CD4-positive, alpha-beta T cell treated with Interleukin-10 for 1 hour (primary cell): ENCODE measurements around the gene AMT.

Experiments
- DNase-seq: peaks from one replicate; pipeline ENCODE4 v3.0.0-alpha.2; 2020

AMT gene, protein sequence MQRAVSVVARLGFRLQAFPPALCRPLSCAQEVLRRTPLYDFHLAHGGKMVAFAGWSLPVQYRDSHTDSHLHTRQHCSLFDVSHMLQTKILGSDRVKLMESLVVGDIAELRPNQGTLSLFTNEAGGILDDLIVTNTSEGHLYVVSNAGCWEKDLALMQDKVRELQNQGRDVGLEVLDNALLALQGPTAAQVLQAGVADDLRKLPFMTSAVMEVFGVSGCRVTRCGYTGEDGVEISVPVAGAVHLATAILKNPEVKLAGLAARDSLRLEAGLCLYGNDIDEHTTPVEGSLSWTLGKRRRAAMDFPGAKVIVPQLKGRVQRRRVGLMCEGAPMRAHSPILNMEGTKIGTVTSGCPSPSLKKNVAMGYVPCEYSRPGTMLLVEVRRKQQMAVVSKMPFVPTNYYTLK

DNA sequence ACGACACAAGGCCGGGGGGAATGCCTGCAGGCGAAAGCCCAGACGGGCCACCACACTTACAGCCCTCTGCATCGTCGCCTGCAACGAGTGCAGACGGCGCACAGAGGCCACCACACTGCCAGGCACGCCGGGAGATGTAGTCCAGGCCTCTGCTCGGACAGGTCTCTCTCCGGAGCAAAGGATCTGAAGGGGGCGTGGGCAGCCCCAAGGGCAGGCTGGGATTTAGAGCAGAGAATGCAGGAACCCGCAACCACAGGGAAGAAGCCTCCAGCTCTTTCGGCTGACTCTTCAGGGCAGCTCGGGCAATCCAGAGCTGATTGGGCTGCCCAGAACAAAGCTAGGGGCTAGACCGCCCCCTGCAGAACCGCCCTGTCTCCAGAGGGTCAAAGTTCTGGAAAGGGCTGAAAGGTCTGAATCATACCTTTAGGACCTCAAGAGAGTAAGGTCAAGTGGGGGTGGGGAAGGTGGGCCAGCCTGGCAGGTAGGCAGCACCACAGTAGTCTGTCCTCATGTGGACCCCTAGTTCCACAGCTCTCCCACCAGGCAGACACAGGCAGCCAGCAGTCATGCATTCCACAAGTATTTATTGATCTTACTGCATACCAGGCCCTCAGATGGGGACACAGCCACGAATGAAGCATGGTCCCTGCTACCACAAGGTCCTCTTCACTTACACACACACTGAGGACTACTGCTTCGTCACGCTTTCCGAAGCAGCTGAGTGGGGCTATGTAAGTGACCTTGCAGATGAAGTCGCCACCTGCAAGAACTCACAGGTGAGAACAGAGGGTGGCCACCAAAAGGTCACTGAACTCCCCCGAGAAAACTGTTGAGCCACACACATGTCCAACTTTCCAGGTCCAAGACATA is at the start of gene AMT:
Gene AMT, minus strand, starts transcription at position 95 of the 870 bp plus-strand sequence. Its CDS starts 23 bp downstream, at position 72.
- DNase-seq, result no peak

DNA sequence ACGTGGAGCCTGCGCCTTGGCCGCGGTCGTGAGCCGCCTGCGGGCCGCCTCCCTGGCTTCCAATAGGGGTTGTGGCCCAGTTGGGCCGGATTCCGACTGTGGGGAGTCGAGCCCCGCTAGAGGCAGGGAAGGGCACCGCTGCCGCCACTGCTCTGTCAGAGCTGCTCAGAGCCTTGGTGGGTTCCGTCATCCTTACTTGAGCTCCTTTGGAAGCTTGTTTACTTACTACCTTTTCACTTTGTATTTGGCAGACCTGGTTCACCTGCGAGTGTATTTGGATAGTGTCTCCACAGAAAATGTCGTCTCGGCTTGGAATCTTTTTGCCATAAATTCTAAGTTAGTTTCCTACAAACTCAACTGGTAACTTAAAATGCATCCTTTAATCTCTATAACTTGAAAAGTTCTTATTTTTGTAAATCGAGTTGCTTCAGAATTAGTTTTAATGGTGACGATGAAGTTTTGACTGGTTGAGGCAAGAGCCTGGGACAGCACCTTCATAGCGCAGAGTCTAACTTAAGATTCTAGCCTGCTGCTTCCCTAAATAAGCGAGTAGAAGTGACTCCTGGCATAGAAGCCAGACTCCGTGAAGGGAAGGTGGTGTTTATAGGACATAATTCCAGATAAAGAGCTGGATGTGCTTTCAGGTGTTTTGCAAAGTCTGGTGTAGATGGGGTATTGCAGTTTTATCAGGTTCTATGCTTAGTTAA is 48.6 kb upstream of the AMT start:
- no peak for DNase-seq

DNA sequence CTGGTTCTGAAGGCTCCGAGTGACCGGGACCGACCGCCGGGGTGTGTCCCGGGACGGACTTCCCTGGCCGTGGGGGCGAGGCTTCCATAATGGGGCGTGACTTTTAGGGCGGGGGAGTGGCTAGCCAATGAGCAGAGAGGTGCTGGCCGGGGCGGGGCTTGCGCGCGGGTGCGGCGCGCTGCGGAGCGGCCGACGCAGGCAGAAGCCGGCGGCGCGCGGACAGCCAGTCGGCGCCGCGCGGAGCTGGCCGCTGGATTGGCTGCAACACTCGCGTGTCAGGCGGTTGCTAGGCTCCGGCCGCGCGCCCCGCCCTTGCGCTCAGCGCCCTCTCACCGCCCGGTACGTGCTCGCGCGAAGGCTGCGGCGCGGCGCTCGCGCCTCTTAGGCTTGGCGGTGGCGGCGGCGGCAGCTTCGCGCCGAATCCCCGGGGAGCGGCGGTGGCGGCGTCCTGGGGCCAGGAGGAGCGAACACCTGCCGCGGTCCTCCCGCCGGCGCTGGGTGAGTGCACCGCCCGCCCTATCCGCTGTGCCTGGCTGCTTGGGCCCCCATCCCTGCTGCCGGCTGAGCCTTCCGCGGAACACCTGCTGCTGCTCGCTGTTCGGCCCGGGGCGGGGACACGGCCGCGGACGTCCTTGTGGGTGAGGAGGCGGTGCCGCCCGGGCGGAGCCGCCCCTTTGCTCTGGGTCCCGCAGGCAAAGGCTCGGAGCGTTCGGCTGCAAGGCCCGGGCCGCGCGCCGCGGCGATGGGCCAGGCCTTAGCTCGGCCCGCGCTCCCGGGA is 47.9 kb upstream of the AMT start, which contains the start of gene DAG1:
Gene DAG1, plus strand, starts transcription at position 332 of the 778 bp plus-strand sequence. CDS start 40,268 bp downstream, outside the sequence.
- DNase-seq, result peak; percentile 95

DNA sequence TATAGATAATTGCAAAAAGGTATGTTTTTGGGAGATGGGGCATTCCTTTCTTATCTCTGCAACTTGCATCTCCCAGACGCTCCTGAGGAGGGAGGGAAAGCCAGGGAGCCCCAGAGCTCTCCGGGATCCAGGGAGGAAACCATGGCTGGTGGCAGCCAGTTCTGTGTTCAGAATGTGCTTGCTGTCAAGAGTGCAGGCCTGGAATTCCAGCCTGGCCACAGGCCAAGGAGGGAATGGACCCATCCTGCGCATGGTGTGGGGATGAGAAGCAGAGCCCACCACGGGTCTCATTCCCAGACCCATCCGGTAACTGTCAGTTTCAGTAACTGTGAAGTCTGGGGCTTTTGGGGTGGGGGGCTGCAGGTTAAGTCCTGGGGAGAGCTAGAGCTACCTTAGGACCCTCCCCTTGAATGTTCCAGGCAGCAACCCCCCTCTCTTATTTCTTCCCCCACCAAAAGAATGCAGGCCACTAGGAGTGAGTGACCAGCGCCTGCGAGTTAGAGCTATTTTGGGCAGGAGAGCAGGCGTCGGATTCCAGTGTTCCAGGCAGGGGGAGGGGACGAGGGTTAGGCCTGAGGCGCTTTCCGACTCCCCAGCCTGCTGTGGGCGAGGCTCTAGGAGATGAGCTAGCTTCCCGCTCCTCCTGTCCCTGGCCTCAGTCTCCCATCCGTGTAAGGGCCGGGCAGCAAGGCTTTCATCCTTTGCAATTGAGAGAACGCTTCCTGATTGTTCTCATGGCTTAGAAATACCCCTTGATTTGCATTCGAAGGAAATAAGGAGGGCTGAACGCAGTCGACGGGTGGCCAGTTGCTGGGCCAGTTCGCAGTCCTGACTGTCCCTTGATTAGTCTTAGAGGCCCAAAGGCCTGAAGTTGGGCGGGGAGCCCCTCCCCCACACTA is 47.0 kb upstream of the AMT start:
- no peak for DNase-seq

DNA sequence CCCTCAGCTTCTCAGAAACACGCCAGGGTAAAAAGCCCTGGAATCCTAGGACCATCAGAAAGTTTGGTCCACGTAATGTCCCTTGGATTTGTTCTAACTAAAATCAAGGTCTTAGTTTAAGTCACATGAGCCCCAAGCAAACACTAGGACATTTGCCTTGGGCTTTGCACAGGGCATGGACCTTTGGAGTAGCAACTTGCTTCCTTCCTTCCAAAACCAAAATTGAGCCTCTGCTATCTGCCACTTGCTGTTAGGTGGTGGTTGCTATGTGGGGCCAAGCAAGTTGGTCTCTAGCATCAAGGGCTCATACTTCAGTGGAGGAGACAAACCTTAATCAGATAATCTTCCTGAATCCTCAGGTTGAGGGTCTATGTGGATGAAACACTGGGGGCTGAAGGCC is 43.8 kb upstream of the AMT start:
- DNase-seq, result no peak

DNA sequence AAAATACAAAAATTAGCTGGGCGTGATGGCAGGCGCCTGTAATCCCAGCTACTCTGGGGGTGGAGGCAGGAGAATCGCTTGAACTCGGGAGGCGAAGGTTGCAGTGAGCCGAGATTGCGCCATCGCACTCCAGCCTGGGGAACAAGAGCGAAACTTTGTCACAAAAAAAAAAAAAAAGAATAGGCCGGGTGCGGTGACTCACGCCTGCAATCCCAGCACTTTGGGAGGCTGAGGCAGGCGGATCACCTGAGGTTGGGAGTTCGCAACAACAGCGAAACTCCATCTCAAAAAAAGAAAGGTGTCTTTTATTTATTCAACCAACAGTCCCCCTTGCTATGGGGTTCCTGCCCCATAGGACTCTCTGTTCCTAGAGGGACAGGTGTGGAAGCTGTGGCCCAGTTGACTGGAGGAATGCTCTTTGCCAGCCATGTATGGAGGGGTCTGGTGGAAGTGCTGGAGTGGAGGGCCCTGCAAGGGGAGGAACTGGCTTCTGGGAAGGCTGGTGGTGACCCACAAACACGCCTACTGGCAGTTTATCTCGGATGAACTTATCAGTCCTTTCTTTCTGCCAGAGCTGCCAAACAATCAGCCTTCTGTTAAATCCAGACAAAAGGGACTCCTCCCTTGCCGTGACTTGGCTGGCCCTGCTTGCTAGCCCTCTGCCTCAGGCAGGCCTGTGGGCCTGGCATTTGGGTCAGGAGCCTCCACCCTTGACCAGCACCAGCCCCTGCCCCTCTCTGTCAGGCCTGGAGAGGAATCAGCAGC is 43.2 kb upstream of the AMT start:
- no peak for DNase-seq

DNA sequence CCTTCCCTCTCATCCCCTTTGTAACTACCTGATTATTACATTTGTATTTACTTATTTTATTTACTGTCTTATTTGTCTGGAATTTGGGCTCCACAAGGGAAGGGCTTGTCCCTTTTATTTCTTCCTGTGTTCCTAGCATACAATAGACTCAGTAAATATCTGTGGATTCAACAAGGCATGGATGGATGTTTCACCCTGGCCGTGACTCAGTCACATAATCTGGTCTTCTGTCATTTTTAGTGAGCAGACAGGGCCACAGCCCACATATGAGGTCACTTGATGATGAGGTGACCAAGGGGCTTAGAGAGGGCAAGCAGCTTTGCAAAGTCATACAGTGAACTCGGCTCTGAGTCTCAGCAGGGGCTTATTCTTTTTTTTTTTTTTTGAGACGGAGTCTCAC is 39.9 kb upstream of the AMT start:
- DNase-seq, result no peak

DNA sequence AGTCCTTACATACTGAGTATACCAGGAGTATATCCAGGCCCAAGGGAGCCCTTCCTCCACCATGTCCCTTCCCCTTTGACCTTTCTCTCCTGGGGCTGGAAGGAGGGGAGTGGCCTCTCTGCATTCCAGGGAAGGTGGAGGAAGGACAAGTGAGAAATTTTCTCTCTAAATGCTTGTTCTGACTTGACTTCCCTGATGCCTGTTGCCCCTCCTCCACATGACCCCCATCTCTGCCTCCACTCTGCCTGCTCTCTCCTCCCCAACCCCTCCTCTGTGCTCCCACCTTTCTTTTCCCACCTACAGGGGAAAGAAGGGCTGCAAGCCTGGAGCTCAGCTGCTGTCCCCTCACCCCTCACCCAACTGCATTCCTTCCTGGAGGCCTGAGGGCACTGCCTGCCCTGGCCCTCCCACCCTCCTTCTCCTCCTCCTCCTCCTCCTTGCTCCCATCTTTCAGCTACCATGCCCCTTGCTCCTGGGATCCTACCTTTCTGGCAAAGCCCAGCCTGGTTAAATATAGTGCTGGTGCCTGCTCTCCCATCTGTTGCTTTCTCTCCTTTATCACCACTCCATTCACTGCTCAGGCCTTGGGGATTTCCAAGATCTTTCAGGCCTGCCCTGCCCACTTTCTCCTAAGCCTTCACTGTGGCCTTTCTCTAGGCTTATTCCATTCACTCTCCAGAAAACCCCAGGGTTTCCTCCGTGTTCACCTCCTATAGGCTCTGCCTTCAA is 39.3 kb upstream of the AMT start:
- DNase-seq, result no peak

DNA sequence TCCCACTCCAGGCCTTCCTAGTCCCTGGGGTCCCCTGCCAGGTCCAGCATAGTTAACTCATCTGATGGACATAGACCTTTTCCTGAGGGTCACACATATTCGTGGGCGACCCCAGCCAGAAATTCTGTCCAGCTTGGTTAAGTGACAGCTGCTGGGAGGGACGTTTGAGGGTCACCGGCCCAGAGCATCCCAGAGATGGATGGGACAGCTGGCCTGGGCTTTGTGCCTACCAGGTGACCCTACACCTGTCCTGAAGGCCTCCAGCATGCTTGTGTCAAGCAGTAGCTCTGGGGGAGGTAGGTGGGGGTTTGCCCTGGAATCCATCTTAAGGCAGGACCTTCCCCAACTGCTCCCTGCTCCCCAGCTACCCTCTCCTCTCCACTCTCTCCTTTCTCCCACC is 38.7 kb upstream of the AMT start:
- no peak for DNase-seq

DNA sequence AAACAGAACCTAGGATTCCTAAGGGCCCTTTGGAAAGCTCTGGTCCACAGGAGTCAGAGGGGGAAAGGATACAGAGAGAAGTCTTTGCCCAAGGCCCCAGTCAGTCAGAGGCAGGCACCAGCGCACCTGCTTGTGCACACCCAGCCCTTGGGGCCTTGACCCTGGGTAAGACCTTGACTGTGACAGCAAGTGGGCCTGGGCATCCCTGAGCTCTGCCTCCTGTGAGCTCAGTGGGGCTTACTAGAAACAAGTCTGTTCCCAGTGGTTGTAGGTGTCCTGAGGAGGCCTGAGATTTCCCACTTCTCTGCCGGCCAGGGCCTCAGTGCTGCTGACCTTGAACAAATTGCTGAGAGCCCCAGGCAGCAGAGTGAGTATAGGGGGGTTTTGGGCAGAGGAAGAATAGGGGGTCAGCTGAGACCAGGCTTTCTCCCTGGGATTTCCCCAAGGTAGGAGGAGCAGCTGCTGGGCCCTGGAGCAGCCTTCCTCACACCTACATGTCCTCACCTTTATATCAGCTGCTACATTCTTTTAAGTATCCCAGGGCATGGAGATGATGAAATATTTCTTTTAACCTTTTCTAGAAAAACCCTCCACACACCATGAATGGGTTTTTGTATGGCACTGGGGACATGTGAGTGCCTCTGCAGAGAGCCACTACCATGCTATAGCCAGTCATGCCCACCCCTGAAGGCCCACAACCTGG is 38.1 kb upstream of the AMT start:
- DNase-seq, result no peak

DNA sequence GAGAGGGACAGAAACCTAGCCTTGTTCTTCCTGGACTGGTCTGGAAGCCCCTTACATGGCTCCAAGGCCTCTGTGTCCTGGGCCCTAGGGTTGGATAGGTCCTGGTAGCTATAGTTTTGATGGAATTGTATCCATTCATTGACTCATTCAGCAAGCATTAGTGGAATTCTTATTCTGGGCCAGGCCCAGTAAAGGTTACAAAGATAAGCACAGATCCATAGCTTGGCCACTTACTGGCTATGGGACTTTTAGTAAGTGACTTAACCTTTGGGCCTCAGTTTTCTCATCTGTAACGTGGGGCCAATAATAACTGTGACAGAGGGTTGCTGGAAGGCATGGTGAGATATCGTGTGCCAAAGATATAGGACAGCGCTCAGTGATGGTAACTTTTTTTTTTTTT is 34.2 kb upstream of the AMT start:
- no peak for DNase-seq

DNA sequence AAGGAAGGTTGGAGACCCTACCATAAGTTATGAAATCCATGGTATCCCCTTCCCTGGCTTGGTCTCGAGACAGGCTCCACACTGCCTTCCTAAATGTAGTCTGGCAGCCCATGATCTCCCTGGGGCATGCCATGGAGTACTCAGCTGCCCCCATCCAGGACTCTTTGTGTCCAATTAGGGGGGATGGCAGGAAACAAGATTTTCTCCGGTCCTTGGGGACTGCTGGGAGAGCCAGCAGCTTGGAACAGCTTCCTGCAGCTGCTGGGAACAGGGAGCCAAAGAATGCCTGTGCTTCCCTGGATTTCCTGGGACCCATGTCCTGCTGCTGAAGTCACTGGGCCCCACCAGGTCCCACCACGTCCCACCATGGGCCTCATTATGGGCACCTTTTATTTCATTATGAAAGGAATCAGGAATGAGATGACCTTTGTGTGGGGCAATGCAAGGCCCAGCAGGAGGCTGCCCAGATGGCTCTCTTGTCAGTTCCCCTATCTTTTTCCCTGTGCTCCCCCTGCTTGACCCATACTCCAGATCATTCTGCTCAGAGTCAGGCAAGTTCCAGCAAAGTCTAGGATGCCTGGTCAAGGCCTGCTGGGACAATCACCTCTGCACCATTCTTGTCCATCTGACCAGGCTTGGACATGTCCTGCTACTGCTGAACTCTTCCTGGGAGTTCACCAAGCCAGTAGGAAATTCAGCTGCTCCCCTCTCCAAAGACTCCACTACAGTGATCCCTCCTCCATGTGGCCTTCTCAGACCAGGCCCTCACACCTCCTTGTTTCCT is 32.8 kb upstream of the AMT start:
- DNase-seq, result no peak

DNA sequence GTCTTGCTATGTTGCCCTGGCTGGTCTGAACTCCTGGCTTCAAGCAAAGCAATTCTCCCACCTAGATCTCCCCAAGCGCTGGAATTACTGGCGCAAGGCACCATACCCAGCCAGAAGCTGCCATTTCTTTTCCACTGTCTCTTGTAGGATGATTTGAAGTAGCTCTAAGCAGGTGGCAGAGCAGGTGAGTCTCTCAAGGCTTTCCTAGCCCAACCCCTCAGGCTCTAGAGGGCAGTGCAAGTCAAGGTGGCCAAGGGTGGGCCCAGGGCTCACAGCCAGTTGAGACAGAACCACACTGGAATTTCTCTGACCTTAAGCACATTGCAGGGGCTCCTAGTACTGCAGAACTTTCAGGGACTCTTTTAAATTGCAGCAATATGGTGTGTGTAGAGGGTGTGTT is 32.2 kb upstream of the AMT start:
- DNase-seq, result no peak

DNA sequence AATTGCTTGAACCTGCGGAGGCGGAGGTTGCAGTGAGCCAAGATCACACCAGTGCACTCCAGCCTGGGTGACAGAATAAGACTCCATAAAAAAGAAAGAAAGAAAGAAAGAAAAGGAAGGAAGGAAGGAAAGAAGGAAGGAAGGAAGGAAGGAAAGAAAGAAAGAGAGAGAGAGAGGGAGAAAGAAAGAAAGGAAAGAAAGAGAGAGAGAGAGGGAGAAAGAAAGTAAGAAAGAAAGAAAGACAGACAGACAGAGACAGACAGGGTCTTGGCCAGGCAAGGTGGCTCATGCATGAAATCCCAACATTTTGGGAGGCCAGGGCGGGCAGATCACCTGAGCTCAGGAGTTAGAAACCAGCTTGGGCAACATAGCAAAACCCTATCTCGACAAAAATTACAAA is 31.3 kb upstream of the AMT start:
- DNase-seq, result no peak

DNA sequence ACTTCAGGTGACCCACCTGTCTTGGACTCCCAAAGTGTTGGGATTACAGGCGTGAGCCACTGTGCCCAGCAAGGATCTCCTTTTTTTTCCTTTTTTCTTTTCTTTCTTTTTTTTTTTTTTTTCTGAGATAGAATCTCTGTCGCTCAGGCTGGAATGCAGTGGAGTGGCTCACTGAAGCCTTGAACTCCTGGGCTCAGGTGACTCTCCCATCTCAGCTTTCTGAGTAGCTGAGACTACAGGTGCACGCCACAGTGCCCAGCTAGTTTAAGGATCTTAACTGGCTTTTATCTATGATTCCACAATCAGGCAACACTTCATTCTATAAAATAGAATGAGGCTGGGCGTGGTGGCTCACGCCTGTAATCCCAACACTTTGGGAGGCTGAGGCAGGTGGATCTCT is 23.1 kb upstream of the AMT start:
- no peak for DNase-seq

DNA sequence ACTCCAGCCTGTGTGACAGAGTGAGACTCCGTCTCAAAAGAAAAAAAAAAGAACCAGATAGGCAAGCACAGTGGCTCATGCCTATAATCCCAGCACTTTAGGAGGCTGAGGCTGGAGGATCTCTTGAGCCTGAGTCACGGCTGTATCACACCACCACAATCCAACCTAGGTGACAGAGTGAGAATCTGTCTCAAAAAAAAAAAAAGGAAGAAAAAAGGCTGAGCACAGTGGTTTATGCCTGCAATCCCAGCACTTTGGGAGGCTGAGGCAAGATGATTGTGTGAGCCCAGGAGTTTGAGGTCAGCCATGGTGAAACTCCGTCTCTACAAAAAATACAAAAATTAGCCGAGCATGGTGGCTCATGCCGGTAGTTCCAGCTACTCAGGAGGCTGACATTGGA is 12.5 kb upstream of the AMT start:
- DNase-seq, result no peak

DNA sequence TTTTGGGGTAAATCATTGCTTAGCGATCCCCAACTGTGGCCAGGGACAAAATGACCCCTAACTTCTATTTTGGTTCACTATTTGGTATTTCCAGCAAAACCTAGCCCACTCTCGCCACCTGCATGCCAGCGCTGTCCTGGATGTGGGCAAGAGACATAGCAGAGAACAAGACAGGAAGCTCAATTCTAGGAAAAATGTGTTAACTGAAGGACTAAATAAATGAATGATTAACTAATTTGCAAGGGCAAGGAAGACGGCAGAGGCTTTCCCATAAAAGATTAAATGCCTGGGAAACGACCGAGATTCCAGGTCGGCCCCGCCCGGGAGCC is 6.4 kb upstream of the AMT start:
- no peak for DNase-seq

DNA sequence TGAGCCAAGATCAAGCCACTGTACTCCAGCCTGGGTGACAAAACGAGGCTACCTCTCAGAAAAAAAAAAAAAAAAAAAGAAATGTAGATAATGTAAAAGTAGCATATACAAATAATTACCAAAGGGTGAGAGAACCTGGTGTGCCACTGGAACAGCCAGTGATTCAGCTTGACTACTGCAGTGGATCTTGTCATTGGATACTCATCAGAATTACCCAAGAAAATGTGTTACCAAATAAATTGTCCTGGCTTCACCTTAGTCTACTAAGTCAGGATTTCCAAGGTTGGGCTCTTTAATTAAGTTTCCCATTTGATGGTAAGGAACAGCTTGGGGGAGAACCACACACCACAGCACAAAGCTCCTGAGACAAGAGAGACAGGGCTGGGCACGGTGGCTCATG is 5.3 kb upstream of the AMT start:
- no peak for DNase-seq

DNA sequence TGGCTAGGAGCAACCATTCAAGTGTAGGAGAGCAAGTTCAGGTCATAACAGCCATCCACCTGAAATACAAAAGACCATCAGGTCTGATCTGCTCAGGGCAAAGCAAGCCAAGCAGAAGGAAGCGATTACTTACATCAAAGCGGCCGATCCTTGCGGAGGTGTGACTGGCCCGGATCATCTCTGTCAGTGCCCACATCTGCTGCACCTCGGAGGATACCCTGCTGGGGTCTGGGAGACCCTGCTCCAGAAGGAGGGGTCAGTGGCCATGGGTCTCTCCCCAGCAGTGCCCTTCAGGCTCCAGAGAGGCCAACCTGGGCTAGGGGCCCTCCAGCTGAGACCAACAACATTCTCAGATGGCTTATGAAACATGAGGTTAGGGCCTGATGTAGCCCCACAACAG is 2.5 kb upstream of the AMT start:
- DNase-seq, result no peak
